GM12878 (cell line): ENCODE data around the gene DCLK2. TPM values are rescaled to one million over a fixed set of nuclear protein-coding genes. Genes with fewer than 3 reads are reported as not detected.

ENCODE experiments used
- ATF3 ChIP-seq: IDR thresholded peaks from 2 replicates; pipeline ENCODE4 v1.6.1; 2011; ENCODE audit warnings: low read depth, mild to moderate bottlenecking, low read length, moderate library complexity, borderline replicate concordance; ENCODE audit errors: extremely low read depth
- BCLAF1 ChIP-seq: fragments of 450-650 bp; IDR thresholded peaks from 2 replicates; pipeline ENCODE4 v1.6.1; 2017; ENCODE audit warnings: antibody characterized with exemption, mild to moderate bottlenecking, moderate library complexity
- CBX3 ChIP-seq: fragments of 200-600 bp; sonication (generic); IDR thresholded peaks from 2 replicates; pipeline ENCODE4 v1.6.1; 2016; ENCODE audit warnings: low read depth, borderline replicate concordance
- CEBPB ChIP-seq, 2 experiments: fragments of 150-350 bp in 1 of 2; IDR thresholded peaks; 2 replicates each; pipeline ENCODE4 v1.6.1; 2012 to 2014; ENCODE audit warnings: low read depth in 2 of 2, low read length in 2 of 2, borderline replicate concordance in 1 of 2, inconsistent platforms in 1 of 2
- CHD4 ChIP-seq: fragments of 200-600 bp; sonication (generic); IDR thresholded peaks from 2 replicates; pipeline ENCODE4 v1.6.1; 2016; ENCODE audit warnings: mild to moderate bottlenecking
- E2F8 ChIP-seq: fragments of 450-650 bp; IDR thresholded peaks from 2 replicates; pipeline ENCODE4 v1.6.1; 2018; ENCODE audit warnings: mild to moderate bottlenecking, low read depth, moderate library complexity; ENCODE audit not compliant: partially characterized antibody
- HDAC6 ChIP-seq: fragments of 200-600 bp; sonication (generic); IDR thresholded peaks from one replicate; pipeline ENCODE4 v1.8.0; 2017; ENCODE audit warnings: antibody characterized with exemption; ENCODE audit not compliant: unreplicated experiment
- IRF3 ChIP-seq: fragments of 450-650 bp; IDR thresholded peaks from 2 replicates; pipeline ENCODE4 v1.6.1; 2014; ENCODE audit warnings: mild to moderate bottlenecking
- MEF2A ChIP-seq: IDR thresholded peaks from 2 replicates; pipeline ENCODE4 v1.6.1; 2011; ENCODE audit warnings: low read depth, mild to moderate bottlenecking, low read length, moderate library complexity; ENCODE audit not compliant: insufficient read depth
- MXI1 ChIP-seq: fragments of 150-350 bp; IDR thresholded peaks from 2 replicates; pipeline ENCODE4 v1.6.1; 2011; ENCODE audit warnings: low read depth, mild to moderate bottlenecking, inconsistent platforms, low read length, improper control_type of control experiment
- NFXL1 ChIP-seq: fragments of 450-650 bp; IDR thresholded peaks from 2 replicates; pipeline ENCODE4 v1.6.1; 2017; ENCODE audit warnings: antibody characterized with exemption, mild to moderate bottlenecking, borderline replicate concordance
- NR2C1 ChIP-seq: fragments of 450-650 bp; IDR thresholded peaks from 2 replicates; pipeline ENCODE4 v1.6.1; 2017; ENCODE audit warnings: antibody characterized with exemption, mild to moderate bottlenecking, moderate library complexity
- POLR2AphosphoS2 ChIP-seq: IDR thresholded peaks from 2 replicates; pipeline ENCODE4 v1.6.1; 2011; ENCODE audit warnings: low read depth, mild to moderate bottlenecking, low read length, improper control_type of control experiment, moderate library complexity
- SMAD5 ChIP-seq: IDR thresholded peaks from 2 replicates; pipeline ENCODE4 v1.6.1; 2016; ENCODE audit warnings: antibody characterized with exemption, low read depth
- STAT1 ChIP-seq: fragments of 450-650 bp; conservative IDR thresholded peaks from 2 replicates; pipeline ENCODE4 v1.6.1; 2014; ENCODE audit warnings: antibody characterized with exemption, mild to moderate bottlenecking
- SUZ12 ChIP-seq: fragments of 200-600 bp; sonication (generic); IDR thresholded peaks from one replicate; pipeline ENCODE4 v1.6.1; 2018; ENCODE audit warnings: antibody characterized with exemption, mild to moderate bottlenecking; ENCODE audit not compliant: unreplicated experiment
- TBL1XR1 ChIP-seq: IDR thresholded peaks from 2 replicates; pipeline ENCODE4 v1.6.1; 2012; ENCODE audit warnings: low read depth, low read length, improper control_type of control experiment
- TCF12 ChIP-seq: IDR thresholded peaks from 2 replicates; pipeline ENCODE4 v1.6.1; 2011; ENCODE audit warnings: low read depth, mild to moderate bottlenecking, low read length
- USF1 ChIP-seq: IDR thresholded peaks from 2 replicates; pipeline ENCODE4 v1.6.1; 2011; ENCODE audit warnings: borderline replicate concordance, low read depth, mild to moderate bottlenecking, moderate library complexity, mixed read lengths, low read length; ENCODE audit not compliant: insufficient read depth; ENCODE audit errors: extremely low read length
- polyA plus RNA-seq, 11 experiments: library from polyadenylated mRNA; depleted of rRNA in 4 of 11; unstranded in 6 of 11; stranded (reverse) in 5 of 11; fragments of >200 nt; fragmentation: Nextera tagmentation in 4 of 11; fragmentation: Illumina TruSeq in 1 of 11; extraction: Ambion mirVana in 4 of 11; extraction: Trizol in 1 of 11; gene quantifications; 1 replicate in 1 of 11; 2 replicates in 10 of 11; pipeline versions ENCODE4 v1.2.1 to v1.2.3, GENCODE V29; 2011 to 2016; ENCODE audit warnings: inconsistent platforms in 2 of 11, missing spikeins in 2 of 11, low read depth in 1 of 11
- total RNA-seq, 4 experiments: library from RNA; depleted of rRNA in 3 of 4; stranded (reverse); fragments of >200 nt in 3 of 4; fragmentation: Illumina TruSeq in 1 of 4; extraction: Trizol in 1 of 4; gene quantifications; 2 replicates each; pipeline versions ENCODE4 v1.2.1 to v1.2.3, GENCODE V29; 2013 to 2021

Gene DCLK2
- total and polyA plus RNA-seq, 10 of the 15 experiments (the other 5 are each of a cell fraction or from before 2014, with no cell fraction given), result not detected

- TF ChIP-seq HDAC6 (no peak), USF1 (no peak), NFXL1 (no peak), CHD4 (no peak), BCLAF1 (no peak), CEBPB (IDR thresholded peaks at IDR 0.05; ENCODE audit: borderline replicate concordance in 1 of 2, low read depth in 2 of 2, low read length in 2 of 2) (no peak), E2F8 (no peak), MXI1 (no peak), NR2C1 (no peak), TCF12 (no peak), SUZ12 (no peak), MEF2A (peak; percentile 85), ATF3 (no peak), CBX3 (no peak), POLR2AphosphoS2 (no peak), IRF3 (no peak), SMAD5 (no peak), STAT1 (no peak), TBL1XR1 (no peak)
Measured at GRCh38 chr4:150082241-150082640, 4.0 kb downstream of the DCLK2 start (continued).
